Naive B cell (primary cell): ENCODE results near the gene C9orf50. TPM values are rescaled to one million over a fixed set of nuclear protein-coding genes. Genes with fewer than 3 reads are reported as not detected.

Source experiments
- ATAC-seq, 2 donors: fragments of 150-1000 bp; cut with Tn5 transposase; 2 replicates each; pipeline ENCODE4 v1.10.0; 2021; ENCODE audit warnings: low read depth in 2 of 2, mild to moderate bottlenecking in 2 of 2, moderate library complexity in 2 of 2
- DNase-seq: peaks from one replicate; pipeline ENCODE4 v3.0.0; 2022
- H3K27ac Mint-ChIP-seq, 6 donors: one replicate each; pipeline ENCODE4 v1.8.0; 2020 to 2022; ENCODE audit warnings: mild to moderate bottlenecking in 6 of 6, mixed read lengths in 6 of 6, moderate library complexity in 5 of 6, inconsistent platforms in 2 of 6
- H3K27me3 Mint-ChIP-seq, 3 donors: one replicate each; pipeline ENCODE4 v1.8.0; 2021 to 2022; ENCODE audit warnings: mixed read lengths in 3 of 3, mild to moderate bottlenecking in 1 of 3
- H3K36me3 Mint-ChIP-seq, 2 donors: one replicate each; pipeline ENCODE4 v1.8.0; 2020 to 2022; ENCODE audit warnings: mixed read lengths in 2 of 2, inconsistent platforms in 1 of 2, mild to moderate bottlenecking in 1 of 2
- H3K4me1 Mint-ChIP-seq, 3 donors: one replicate each; pipeline ENCODE4 v1.8.0; 2020 to 2022; ENCODE audit warnings: mixed read lengths in 3 of 3, inconsistent platforms in 1 of 3, mild to moderate bottlenecking in 1 of 3, moderate library complexity in 1 of 3
- H3K4me3 Mint-ChIP-seq, 8 donors: one replicate each; pipeline ENCODE4 v1.8.0; 2020 to 2022; ENCODE audit warnings: mild to moderate bottlenecking in 8 of 8, mixed read lengths in 8 of 8, moderate library complexity in 8 of 8, inconsistent platforms in 2 of 8
- H3K9me3 Mint-ChIP-seq, 7 donors: one replicate each; pipeline ENCODE4 v1.8.0; 2020 to 2022; ENCODE audit warnings: mixed read lengths in 7 of 7, mild to moderate bottlenecking in 5 of 7, inconsistent platforms in 2 of 7, moderate library complexity in 1 of 7
- polyA plus RNA-seq, 6 donors: library from polyadenylated mRNA; unstranded; fragments of 300-500 nt; fragmentation: Illumina TruSeq; gene quantifications; one replicate each; pipeline ENCODE4 v1.2.3, GENCODE V29; 2021; ENCODE audit warnings: low read depth in 6 of 6

Gene C9orf50
- polyA plus RNA-seq, 6 donors from 2014 or later: not detected

- H3K4me3 Mint-ChIP-seq: no peak overlapping the region
- peaks cover 0 to 7% (median 2%) of the 10 kb centered on the region in 7 donors for H3K9me3 Mint-ChIP-seq
- H3K4me1 Mint-ChIP-seq: peaks cover 25 to 29% (median 27%) of the 10 kb centered on the region in 3 donors
- no peaks in the 10 kb centered on the region for H3K36me3 Mint-ChIP-seq
- no peak for ATAC-seq
- DNase-seq: no peak
- peaks cover 4 to 29% (median 18%) of the 10 kb centered on the region in 3 donors for H3K27me3 Mint-ChIP-seq
- no peak overlapping the region for H3K27ac Mint-ChIP-seq
These were observed 37.4 kb downstream of the C9orf50 start for GRCh38 chr9:129583308-129584038.

DNA sequence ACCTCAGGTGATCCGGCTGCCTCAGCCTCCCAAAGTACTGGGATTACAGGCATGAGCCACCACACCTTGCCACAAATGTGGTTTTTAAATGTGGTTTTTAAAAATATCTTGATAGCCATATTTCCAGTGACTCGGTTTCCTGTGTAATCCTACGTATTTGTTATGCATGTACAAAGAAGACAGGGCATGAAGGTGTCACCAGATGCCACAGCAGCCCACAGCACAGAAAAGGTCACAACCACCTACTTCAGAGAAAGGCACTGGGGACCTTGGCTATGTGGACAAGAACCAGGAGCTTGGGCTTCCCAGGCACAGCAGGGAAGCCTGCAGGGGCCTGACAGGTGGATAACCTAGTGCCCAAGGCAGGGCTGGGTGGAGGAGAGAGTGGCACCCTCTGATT lies 38.0 kb downstream of the C9orf50 start:
- Mint-ChIP-seq H3K4me3 (no peak overlapping the region), H3K36me3 (no peaks in the 10 kb centered on the region), H3K9me3 (peaks cover 0 to 7% (median 2%) of the 10 kb centered on the region in 7 donors), H3K27ac (no peak overlapping the region), H3K4me1 (peaks cover 25 to 29% (median 27%) of the 10 kb centered on the region in 3 donors), H3K27me3 (peaks cover 0 to 23% (median 13%) of the 10 kb centered on the region in 3 donors)
- ATAC-seq (no peak), DNase-seq (no peak)

DNA sequence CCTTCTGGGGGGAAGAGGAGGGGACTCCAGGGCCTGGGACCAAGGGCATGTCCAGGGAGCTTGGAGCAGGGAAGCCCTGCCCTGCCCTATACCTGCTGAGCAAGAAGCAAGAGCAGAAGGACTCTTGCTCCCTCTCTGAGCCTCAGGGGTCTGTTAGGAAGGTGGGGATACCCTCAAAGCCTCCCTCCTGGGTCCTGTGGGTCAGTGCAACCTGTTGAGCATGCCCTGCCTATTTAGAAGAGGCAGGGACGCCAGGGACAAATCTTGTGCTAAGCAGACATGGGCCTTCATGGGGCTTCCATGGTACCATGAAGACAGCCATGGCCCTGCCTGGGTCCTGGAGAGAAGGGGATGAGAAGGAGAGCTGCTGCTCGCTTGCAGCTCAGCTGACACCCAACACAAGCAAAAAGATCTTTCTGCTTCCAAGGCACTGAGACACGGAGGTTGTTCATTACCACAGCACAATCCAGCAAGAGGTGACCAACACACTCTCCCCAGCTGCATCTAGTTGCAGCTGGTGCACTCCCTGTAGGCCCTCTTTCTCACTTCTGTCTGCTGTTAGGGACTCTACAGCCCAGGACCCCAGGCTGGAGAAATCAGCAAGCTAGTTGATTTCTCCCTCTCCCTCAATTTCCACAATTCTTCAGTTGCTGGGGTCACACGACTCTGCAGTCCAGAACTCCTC lies 39.3 kb downstream of the C9orf50 start:
- peaks cover 25 to 29% (median 27%) of the 10 kb centered on the region in 3 donors for H3K4me1 Mint-ChIP-seq
- peaks cover 0 to 22% (median 14%) of the 10 kb centered on the region in 3 donors for H3K27me3 Mint-ChIP-seq
- ATAC-seq (no peak), DNase-seq (no peak)
- H3K4me3 Mint-ChIP-seq: no peak overlapping the region
- H3K9me3 Mint-ChIP-seq: peaks cover 0 to 7% (median 0%) of the 10 kb centered on the region in 7 donors
- no peaks in the 10 kb centered on the region for H3K36me3 Mint-ChIP-seq
- H3K27ac Mint-ChIP-seq: peak overlapping the region in 2 of 6 donors; percentile 38 to 61

- peaks cover 0 to 7% (median 0%) of the 10 kb centered on the region in 7 donors for H3K9me3 Mint-ChIP-seq
- ATAC-seq (peak; percentile 53 to 57), DNase-seq (no peak)
- no peak overlapping the region for H3K27ac Mint-ChIP-seq
- H3K4me3 Mint-ChIP-seq: peak overlapping the region in 3 of 8 donors; percentile 29 to 43 (median 42)
- H3K27me3 Mint-ChIP-seq: peaks cover 4 to 33% (median 23%) of the 10 kb centered on the region in 3 donors
- H3K36me3 Mint-ChIP-seq: no peaks in the 10 kb centered on the region
- H3K4me1 Mint-ChIP-seq: peaks cover 25 to 27% (median 26%) of the 10 kb centered on the region in 3 donors
These were observed 40.5 kb downstream of the C9orf50 start for GRCh38 chr9:129580211-129580915.

DNA sequence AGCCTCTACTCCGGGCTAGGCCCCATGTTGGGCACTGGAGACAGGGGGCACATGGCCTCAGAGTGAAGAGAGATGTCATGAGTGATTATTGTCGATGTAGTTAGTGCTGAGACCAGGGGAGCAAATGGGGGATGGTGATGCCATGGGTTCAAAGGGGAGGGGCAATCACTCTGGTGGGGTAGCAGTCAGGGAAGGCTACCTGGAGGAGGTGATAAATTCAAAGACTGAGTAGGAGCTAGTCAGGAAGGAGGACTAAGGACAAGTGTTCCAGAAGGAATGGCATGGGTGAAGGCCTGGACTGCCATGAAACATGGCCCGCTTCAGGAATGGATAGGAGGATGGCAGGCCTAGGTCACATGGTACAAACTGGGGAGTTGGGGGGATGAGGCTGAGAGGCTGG lies 41.6 kb downstream of the C9orf50 start:
- Mint-ChIP-seq H3K36me3 (no peaks in the 10 kb centered on the region), H3K4me1 (peaks cover 22 to 23% (median 22%) of the 10 kb centered on the region in 3 donors), H3K27me3 (peaks cover 4 to 33% (median 23%) of the 10 kb centered on the region in 3 donors), H3K27ac (peak overlapping the region in 1 of 6 donors; percentile 62), H3K9me3 (peaks cover 0 to 3% (median 0%) of the 10 kb centered on the region in 7 donors), H3K4me3 (no peak overlapping the region)
- no peak for ATAC-seq
- no peak for DNase-seq

DNA sequence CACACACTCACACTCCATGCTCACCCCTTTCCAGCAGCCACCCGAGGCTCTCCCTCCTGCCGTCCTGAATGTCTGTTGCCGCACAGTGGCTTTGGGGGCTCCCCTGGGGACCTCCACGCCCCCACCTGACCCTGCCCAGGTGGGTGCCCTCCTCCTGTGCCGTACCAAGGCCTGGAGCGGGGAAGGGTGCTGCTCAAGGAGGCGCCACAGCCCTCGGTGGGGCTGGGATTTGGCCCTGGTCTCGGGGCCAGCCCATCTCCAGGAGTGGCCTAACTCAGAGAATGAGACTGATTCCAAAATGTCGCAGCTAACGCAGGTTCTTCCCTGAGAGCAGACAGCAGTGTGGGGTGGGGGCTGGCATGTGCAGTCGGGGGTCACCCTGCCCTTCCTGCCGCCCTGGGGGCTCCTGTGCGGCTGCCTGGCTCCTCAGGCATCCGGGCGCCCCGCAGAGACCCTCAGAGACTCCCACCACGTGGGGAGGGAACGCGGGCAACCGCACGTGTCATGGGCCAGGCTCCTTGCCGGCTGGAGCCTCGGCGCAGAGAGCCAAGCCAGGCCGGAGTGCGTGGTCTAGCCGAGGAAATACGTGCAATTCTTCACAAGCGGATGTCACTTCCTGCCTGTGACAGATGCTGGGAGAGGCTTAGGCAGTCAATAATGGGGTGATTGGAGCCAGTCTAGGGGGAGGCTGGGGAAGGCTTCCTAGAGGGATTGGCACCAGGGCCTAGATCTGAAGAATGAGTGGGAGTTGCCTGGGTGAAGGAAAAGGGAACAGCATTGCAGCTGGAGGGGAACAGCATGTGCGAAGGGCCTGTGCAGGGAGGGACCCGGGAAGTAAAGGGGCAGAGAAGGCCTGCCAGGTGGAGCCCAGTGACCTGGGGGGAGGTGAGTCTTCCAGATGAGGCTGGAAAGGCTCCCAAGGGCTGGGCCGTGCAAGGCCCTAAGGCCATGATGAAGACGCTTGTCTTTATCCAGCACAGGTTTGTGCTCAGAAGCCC lies 44.1 kb downstream of the C9orf50 start:
- H3K27ac Mint-ChIP-seq: no peak overlapping the region
- H3K9me3 Mint-ChIP-seq: peaks cover 0 to 6% (median 3%) of the 10 kb centered on the region in 7 donors
- ATAC-seq: no peak
- H3K4me3 Mint-ChIP-seq: no peak overlapping the region
- DNase-seq: no peak
- peaks cover 18 to 19% (median 19%) of the 10 kb centered on the region in 3 donors for H3K4me1 Mint-ChIP-seq
- H3K27me3 Mint-ChIP-seq: peaks cover 4 to 33% (median 31%) of the 10 kb centered on the region in 3 donors
- H3K36me3 Mint-ChIP-seq: peaks cover 0 to 7% of the 10 kb centered on the region in 2 donors

DNA sequence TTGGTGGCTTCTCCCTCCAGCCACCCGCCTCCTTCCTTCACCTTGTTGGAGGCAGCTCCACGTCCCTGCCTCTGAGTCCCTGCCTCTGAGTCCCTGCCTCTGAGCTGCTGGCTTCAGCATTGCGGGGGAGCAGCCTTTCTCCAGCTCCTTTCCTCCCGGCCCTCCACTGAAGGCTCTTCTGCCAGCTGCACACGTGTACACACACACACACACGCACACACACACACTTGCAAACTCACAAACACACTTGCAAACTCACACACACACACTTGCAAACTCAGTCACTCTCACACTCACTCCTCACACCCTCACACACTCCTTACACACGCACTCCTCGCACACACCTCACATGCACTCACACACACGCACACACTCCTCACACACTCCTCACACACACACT lies 45.1 kb downstream of the C9orf50 start:
- H3K27ac Mint-ChIP-seq: peak overlapping the region in 1 of 6 donors; percentile 4
- H3K9me3 Mint-ChIP-seq: peaks cover 0 to 6% (median 3%) of the 10 kb centered on the region in 7 donors
- no peak overlapping the region for H3K4me3 Mint-ChIP-seq
- H3K27me3 Mint-ChIP-seq: peaks cover 4 to 41% (median 40%) of the 10 kb centered on the region in 3 donors
- H3K36me3 Mint-ChIP-seq: peaks cover 0 to 7% of the 10 kb centered on the region in 2 donors
- no peak for ATAC-seq
- peaks cover 18% of the 10 kb centered on the region in 3 donors for H3K4me1 Mint-ChIP-seq
- DNase-seq: no peak

DNA sequence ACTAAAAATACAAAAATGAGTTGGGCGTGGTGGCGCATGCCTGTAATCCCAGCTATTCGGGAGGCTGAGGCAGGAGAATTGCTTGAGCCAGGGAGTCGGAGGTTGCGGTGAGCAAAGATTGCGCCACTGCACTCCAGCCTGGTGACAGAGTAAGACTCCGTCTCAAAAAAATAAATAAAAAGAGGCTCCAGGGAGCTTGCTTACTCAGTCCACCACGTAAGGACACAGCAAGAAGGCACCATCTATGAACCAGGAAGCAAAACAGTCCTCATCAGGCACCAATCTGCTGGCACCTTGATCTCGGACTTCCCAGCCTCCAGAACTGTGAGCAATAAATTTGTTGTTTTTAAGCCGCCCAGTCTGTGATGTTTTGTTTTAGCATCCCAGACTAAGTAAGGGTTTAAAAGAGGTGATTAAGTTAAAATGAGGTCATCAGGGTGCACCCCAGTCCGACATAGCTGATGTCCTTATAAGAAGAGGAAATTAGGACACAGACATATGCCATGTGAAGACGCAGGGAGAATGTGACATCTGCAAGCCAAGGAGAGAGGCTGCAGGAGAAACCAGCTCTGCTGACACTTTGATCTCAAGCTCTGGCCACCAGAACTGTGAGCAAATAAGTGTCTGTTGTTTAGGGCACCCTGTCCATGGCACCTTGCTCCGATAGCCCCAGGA lies 45.9 kb downstream of the C9orf50 start:
- H3K27me3 Mint-ChIP-seq: peaks cover 4 to 48% (median 47%) of the 10 kb centered on the region in 3 donors
- H3K27ac Mint-ChIP-seq: peak overlapping the region in 1 of 6 donors; percentile 54
- H3K4me3 Mint-ChIP-seq: no peak overlapping the region
- no peak for DNase-seq
- peaks cover 0 to 6% (median 3%) of the 10 kb centered on the region in 7 donors for H3K9me3 Mint-ChIP-seq
- no peak for ATAC-seq
- H3K4me1 Mint-ChIP-seq: peaks cover 11% of the 10 kb centered on the region in 3 donors
- peaks cover 0 to 7% of the 10 kb centered on the region in 2 donors for H3K36me3 Mint-ChIP-seq

DNA sequence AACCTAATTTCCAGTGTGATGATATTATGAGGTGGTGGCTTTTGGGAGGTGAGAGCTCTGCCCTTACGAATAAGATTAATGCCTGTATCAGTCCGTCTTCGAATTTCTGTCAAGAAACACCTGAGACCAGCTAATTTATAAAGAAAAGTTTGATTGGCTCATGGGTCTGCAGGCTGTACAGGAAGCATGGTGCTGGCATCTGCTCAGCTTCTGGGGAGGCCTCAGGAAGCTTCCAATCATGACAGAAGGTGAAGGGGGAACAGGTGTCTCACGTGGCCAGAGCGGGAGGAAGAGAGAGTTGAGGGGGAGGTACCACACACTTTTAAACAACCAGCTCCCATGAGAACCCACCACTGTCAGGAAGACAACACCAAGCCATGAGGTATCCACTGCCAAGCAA lies 46.9 kb downstream of the C9orf50 start:
- H3K27ac Mint-ChIP-seq: no peak overlapping the region
- ATAC-seq (no peak), DNase-seq (no peak)
- H3K9me3 Mint-ChIP-seq: peaks cover 0 to 6% (median 2%) of the 10 kb centered on the region in 7 donors
- H3K36me3 Mint-ChIP-seq: peaks cover 0 to 7% of the 10 kb centered on the region in 2 donors
- peaks cover 8 to 52% (median 51%) of the 10 kb centered on the region in 3 donors for H3K27me3 Mint-ChIP-seq
- H3K4me3 Mint-ChIP-seq: peak overlapping the region in 1 of 8 donors; percentile 32
- peaks cover 6 to 11% (median 9%) of the 10 kb centered on the region in 3 donors for H3K4me1 Mint-ChIP-seq

DNA sequence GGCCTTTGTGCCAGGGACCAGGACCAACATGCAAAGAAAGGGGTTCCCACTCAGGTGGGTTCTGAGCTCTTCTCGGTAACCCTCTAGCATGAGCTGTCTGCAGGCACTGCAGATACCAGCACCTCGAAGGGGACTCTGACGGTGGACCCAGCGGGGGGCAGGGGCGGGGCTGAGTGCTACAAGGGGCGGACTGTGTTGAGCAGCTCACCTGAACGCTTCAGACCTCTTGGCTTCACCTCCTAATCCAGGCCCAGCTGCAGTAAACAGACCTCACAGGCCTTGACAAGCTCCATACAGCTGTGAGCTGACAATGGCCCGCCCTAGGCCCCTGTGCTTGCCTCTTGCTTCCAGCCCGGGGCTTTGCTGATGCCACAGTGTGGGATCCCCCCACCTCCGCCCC lies 48.4 kb downstream of the C9orf50 start:
- peaks cover 0 to 6% (median 2%) of the 10 kb centered on the region in 7 donors for H3K9me3 Mint-ChIP-seq
- peaks cover 10 to 18% (median 15%) of the 10 kb centered on the region in 3 donors for H3K4me1 Mint-ChIP-seq
- H3K4me3 Mint-ChIP-seq: no peak overlapping the region
- no peak for ATAC-seq
- H3K27me3 Mint-ChIP-seq: peaks cover 16 to 60% (median 58%) of the 10 kb centered on the region in 3 donors
- no peak overlapping the region for H3K27ac Mint-ChIP-seq
- H3K36me3 Mint-ChIP-seq: peaks cover 0 to 7% of the 10 kb centered on the region in 2 donors
- DNase-seq: no peak

GRCh38 chr9:129572052-129572425 lies 48.9 kb downstream of the C9orf50 start:
- Mint-ChIP-seq H3K9me3 (peaks cover 0 to 6% (median 2%) of the 10 kb centered on the region in 7 donors), H3K27me3 (peaks cover 19 to 60% (median 59%) of the 10 kb centered on the region in 3 donors), H3K36me3 (peaks cover 0 to 7% of the 10 kb centered on the region in 2 donors), H3K4me1 (peaks cover 10 to 18% (median 15%) of the 10 kb centered on the region in 3 donors), H3K4me3 (peak overlapping the region in 1 of 8 donors; percentile 69), H3K27ac (peak overlapping the region in 1 of 6 donors; percentile 8)
- ATAC-seq: no peak
- DNase-seq: no peak
